Activated gamma-delta T cell (primary cell): Measurements from ENCODE around the gene PTTG1IP2.

ENCODE experiments used
- DNase-seq: peaks from one replicate; lab custom pipeline; 2025; lab: John Stamatoyannopoulos, UW

Gene PTTG1IP2

DNA sequence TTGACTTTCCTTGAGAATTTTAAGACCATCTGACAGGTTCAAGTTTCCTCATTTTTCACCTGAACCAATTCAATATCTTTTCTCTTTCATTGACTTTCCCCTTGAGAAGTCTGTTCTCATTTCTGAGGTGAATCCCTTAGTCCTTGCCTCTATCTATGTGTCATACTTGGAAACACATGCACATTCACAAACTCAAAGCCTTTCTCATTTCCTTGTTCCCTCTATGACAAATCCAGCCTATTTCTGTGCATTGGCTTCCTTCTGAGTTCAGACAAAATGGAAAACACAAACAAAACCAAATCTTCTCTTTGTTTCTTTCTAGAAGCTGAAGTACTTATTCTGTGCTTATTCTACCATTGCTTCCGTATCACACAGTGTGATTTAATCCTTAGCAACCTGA, 13.8 kb downstream of the PTTG1IP2 start:
- DNase-seq, result no peak

DNA sequence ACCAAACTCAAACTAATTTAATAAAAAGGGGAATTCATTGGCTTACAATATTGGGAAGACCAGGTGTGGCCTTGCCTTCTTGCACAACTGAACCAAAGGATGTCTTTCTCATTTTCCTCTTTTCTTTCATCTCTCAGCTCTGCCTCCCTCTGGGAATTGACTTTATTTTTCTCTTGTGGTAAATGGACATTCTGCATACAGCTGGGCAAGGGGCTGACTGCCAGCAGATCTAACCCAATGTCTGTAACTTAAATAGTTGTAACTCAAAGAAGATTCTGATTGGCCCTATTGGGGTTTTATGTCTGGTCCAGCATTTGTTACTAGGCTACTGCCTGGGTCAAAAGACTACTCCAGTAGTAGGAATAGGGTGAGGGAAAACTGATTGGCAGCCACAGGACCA, 15.3 kb downstream of the PTTG1IP2 start:
- DNase-seq, result no peak

DNA sequence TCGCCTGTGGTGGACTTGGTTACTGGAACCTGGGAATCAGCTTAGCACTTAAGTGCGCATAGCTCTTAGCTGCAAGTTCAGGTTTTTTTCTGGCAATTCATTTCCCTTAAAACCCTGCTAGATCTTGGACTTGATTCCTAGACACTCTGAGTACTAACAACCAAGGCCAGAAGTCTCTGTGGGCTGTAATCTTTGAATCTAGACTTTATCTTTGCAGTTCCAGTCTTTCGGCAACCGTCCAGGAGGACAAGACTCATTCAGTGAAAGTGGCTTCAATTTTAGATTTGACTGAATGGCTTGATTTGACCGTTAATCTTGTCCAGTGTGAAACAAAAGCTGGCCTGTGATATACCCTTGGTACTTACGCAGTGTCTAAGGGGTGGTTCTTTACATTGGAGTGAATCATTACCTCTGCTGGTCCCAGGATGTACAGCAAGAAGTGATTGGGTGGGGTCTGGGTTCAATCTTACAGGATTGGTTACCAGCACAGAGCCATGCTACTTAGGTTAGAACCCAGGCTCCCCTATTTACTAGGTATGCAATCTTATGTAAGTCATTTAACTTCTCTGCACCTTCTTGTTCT, 16.4 kb downstream of the PTTG1IP2 start:
- DNase-seq, result no peak

DNA sequence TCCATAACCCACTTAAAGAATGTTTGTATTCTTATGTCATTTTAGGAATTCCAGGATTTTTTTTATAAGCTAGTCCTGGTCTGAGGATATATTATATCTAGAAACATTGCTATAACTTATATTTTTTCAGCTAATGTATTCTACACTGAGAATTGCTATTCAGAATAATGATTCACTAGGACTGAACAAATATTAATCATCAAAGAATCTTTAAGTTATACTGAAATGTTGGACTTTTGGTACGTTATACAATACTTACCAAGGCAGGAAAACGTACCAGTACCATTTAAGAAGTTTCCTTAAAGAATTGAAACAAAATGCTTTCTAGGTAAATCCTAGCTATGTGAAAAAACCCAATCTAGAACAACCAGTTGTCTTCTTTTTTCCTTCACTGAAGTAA, 18.4 kb downstream of the PTTG1IP2 start:
- no peak for DNase-seq

DNA sequence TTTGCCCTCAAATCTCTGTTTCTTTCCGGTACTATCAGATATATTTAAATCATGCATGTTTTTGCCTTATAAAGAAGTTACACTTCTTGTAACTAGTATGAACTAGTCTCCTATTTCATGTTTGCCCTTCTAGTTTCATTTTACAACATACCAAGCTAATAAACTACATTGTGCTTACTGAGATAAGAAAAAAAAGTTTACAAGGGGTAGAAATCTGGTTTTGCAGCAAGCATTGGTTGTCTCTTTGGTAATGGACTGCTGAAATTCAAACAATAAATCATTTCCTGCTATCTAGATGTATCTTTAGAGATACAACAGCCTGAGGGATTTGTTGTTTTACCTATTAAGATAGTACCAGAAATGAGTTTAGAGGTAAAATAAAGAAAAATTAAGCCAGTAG, 18.8 kb downstream of the PTTG1IP2 start:
- no peak for DNase-seq

DNA sequence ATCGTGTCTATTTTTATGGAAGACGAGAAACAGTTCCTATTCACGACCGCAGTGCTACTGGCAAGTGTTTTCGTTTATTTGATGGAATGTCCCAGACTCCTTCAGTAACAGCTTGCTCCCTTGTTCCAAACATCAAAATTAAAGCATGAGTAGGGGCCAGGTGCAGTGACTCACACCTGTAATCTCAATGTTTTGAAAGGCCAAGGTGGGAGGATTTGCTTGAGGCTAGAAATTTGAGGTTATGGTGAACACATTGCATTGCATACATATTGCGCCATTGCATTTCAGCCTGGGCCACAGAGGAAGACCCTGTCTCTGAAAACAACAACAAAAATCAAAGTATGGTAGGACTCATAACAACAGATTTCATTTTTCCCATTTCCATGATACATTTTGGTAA, 22.8 kb downstream of the PTTG1IP2 start:
- no peak for DNase-seq

DNA sequence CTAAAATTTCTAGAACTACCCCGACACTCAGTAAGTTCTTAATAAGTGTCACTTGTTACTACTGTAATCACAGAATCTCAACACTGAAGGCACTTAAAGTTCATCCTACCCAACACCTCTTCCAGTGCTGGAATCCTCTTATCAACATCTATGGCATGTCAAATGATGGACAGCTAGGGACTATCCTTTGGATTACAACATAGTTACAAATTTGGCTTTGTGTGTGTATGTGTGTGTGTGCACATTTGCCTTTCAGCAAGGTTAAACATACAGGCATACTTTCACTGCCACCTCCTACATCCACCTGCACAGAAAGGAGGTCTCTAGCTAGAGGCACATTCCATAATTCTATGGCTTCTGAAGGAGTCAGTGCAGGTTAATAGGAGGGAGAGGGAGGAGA, 25.8 kb downstream of the PTTG1IP2 start:
- DNase-seq, result no peak

DNA sequence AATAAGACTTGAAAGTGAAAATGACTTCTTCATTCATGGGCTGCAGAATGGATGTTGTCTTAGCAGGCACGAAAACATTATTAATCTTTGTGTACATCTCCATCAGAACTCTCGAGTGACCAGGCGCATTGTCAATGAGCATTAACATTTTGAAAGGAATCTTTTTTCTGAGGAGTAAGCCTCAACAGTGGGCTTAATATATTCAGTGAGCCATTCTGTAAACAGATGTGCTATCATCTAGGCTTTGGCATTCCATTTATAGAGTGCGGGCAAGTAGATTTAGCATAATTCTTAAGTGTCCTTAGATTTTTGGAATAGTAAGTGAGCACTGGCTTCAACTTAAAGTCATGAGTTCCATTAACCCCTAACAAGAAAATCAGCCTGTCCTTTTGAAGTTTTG, 33.1 kb downstream of the PTTG1IP2 start:
- DNase-seq, result no peak

DNA sequence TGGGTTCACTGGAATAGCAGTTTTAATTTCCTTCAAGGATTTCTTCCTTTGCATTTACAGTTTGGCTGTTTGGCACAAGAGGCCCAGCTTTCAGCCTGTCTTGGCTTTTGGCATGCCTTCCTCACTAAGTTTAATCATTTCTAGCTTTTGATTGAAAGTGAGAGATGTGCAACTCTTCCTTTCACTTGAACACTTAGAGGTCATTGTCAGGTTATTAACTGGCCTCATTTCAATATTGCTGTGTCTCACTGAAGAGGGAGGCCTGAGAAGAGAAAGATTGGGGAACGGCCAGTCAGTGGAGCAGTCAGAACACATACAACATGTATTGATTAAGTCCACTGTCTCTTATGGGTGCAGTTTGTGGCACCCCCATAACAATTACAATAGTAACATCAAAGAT, 33.9 kb downstream of the PTTG1IP2 start:
- no peak for DNase-seq

DNA sequence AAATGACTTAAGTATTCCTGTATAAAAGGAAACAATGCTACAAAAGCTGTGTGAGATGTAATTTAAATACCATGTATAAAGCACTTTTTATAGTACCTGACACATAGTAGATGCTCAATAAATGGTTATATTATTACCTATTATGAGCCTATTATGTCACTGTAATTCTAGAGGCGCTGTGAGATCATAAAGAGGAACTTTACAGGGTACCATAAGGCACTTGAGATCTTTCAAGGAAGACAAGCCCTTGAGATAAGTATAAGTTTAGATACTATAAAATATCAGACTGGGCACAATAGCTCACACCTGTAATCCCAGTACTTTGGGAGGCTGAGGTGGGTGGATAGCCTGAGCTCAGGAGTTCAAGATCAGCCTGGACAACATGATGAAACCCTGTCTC, 38.3 kb downstream of the PTTG1IP2 start:
- no peak for DNase-seq

DNA sequence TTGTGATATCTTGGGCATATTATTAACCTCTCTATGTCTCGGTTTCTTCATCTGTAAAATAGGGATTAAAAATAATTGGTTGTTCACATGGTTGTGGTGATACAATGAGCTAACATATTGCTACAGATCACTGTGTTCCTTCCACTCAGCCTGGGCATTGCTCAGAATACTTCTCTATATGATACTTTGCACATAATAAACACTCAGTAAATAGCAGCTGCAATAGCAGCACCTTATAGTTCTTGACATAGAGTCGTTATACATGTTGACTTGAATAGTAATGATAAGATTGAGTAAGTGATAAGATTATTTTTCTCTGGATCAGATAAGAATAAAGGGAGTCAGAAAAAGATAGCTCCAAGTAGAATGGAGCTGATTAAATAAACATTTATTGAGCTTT, 42.3 kb downstream of the PTTG1IP2 start:
- DNase-seq, result no peak

DNA sequence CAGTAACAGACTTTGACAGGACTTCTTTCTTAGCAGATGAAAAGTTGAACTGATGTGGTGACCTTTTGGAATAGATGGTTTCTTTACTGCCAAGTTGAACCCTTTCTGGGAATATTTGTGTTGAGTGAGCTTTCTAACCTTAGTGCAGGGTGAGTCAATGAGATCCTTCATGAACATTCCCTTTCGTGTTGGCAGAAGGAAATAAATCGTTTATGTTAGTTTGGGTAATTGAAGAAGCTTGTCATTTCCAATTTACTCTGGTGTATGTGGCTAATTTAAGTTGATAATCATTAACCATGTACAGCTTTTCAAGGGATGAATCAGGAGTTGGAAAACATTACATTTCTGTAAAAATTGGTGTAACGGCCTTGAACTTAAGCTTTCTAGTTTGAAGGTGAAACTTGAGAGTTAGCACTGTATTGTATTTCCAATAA, 43.4 kb downstream of the PTTG1IP2 start:
- no peak for DNase-seq

DNA sequence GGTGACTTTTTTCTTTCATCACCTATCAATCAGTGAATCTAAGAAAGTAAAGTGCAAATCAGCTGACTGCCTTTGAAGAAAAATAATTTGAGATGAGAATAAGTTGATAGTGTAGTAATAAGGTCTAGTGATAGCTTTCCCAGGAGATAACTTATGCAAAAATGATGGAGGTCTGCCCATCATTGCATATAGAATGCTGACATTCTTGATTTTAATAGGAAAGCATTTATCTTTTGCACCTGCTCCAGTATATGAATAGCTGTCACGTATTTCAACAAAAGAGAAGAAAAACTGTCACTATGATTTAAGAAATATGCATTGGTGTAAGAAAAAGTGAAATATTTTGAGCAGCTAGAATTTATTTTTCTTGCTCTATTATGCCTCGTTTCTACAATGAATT, 46.8 kb downstream of the PTTG1IP2 start:
- DNase-seq, result no peak

DNA sequence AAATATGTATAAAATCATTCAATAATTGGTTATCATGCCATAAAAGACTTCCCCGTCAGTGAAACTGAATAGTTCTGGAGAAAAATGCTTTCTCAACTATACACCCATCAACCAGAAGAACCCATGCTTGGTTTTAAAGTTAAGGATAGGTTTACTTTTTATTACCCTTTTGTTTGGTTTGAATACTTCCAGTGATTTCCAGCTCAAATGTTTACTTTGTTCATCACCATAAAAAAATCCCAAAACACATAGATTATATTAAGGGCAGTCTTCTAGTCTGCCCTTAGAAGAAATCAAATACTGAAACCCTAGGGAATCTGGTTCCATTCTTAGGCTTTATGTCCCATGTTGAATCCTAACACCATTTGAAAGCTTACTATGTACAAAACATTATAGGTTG, 49.2 kb downstream of the PTTG1IP2 start:
- DNase-seq, result no peak

DNA sequence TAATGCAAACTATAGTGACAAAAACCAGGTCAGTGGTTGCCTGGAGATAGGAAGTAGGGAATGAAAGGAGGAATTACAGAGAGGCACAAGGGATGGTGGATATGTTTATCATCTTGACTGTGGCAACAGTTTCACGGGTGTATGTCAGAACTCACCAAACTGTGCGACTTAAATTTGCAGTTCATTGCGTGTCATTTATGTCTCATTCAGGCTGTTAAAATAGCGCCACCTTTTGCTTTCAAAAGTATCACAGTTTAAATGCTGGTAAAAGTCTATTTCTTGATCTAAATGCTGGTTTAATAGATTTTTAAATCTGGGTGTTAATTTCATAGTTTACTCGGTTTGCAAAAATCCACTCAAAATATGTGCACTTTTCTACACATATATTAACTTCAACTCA, 51.0 kb downstream of the PTTG1IP2 start:
- no peak for DNase-seq

DNA sequence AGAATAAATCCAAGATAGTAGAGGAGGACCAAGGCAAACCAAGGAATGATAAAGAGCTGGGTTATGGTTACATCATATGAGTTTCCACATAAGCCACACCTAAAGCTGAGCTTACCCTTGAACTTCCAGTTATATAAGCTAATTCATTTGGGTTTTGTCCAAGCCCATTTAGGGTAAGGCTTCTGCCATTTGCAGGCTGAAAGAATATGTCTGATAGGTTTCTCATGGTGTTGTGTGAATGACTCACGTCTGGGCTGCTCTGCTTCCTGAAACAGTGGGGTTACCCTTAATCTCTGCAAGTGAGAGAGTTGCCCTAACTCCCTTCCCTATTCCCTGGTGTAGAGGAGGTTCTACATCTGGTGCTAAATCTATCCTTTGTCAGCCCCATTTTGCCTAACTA, 60.8 kb downstream of the PTTG1IP2 start:
- no peak for DNase-seq

DNA sequence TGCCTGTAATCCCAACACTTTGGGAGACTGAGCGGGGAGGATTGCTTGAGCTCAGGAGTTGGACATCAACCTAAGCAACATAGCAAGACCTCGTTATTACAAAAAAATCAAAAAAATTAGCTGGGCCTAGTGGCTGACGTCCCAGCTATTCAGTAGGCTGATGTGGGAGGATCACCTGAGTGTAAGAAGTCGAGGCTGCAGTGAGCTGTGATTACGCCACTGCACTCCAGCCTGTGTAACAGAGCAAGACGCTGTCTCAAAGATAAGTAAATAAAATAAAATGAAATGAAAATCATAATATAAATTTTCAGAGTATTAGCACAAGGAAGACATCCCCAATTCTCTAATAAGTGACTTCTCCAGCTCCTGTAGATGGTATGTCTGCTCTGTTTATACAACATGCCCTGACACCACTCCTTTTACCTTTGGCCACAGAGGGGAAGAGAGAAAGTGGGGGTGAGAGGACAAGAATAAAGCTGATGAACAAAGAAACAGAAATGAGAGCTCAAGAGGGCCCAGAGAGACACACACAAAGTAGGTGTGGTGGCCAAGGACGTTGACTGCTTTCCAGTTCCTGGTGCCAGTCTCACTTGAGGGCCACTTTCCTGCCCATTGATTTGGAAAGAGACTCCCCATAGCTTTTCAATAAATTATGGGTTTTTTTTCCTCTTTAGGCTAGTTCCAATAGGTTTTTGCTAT, 62.9 kb downstream of the PTTG1IP2 start:
- DNase-seq, result no peak

DNA sequence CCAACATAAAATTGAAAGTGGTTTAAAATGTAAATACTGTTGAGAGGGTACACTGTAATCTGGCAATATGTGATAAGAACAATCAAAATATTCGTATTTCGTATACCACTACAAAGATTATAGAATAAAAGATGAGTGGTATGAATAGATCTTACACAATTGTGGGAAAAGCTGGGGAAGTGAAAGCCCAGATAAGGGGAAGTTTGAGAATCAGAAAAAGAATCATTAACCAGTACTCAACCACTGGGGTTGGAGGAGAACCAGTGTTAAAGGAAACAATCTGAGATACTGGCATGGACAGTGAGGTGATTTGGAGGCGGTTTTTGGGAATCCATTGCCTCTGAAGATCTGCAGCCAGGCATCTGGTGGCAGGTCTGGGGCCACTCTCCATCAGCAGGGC, 67.0 kb downstream of the PTTG1IP2 start:
- DNase-seq, result no peak

DNA sequence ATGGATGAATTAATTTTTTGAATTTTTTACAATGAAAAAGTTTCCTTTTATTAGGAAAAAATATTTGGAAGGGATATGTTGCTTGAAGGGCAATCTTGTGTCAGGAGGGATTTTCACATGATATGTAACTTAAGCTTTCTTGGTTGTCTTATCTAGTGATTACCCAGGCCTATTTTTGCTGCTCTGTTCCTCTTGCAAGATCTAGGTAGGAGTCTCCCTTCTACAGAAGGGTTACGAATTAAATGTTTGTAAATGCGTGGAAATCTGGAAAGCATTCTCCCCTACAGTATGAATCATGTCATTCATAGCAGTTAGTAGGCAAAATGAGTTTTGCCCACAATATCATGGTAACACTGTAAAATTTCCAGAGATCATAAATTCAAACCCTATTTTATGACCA, 69.0 kb downstream of the PTTG1IP2 start:
- no peak for DNase-seq

DNA sequence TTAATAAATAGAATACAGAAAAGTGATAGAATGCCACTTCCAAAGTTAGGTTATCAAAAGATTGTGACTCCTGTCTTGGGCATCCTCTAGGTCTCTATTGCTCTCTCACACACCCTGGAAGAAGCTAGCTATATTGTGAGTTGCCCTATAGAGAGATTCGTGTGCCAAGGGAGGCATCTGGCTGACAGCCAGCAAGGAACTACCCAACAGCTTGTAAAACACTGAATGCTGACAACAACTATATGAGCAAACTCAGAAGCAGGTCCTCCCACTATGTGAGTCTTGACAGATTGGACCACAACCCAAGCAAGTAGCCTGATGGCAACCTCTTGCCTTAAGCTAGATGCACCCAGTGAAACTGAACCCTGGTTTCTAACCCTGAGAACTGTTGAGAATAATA, 71.0 kb downstream of the PTTG1IP2 start:
- no peak for DNase-seq

DNA sequence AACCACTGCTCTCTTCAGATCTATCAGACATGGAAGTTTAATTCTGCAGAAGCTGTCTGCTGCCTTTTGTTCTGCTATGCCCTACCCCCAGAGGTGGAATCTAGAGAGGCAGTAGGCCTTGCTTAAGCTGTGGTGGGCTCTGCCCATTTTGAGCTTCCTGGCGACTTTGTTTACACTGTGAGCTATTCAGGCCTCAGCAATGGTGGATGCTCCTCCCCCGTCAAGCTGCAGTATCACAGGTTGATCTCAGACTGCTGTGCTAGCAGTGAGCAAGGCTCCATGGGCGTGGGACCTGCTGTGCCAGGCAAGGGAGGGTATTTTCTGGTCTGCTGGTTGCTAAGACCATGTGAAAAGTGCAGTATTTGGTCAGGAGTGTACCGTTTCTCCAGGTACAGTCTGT, 81.6 kb downstream of the PTTG1IP2 start:
- no peak for DNase-seq

DNA sequence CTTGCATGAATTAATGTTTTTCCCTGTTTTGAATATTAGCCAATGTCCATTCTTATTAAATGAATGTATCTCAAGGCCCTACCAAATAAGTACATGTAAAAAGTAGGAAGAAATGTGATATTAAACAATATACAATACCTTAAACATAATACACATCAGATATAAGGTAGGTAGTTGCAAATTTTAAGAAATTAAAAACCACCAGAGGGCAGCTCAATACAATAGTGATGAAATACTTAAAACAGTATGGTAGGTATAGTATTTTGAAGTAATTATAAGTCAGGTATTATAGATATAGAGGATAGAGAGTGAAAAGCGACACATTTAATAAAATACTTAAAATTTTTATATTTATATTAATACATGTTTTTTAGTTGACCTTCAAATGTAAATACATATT, 83.1 kb downstream of the PTTG1IP2 start:
- no peak for DNase-seq

DNA sequence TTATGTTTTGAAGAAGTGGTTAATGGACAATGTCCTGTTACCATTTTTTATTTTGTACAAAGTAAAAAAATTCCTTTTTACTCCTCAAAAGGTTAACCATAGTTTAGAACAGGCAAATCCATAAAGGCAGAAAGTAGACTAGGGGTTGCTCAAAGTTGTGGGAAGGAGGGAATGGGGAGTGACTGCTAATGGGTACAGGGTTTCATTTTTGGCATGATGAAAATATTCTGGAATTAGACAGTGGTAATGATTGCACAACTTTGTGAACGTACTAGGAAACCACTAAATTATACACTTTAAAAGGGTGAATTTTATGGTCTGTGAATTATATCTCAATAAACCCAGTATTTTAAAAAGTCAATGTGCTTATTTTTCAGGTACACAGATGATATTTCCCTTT, 91.3 kb downstream of the PTTG1IP2 start:
- DNase-seq, result no peak
